GM12875 (cell line): ENCODE measurements around the gene MBOAT2.

Experiments
- H3K4me3 ChIP-seq: one replicate; pipeline ENCODE4 v1.5.1; 2011; ENCODE audit warnings: low read depth, low read length, control low read depth
- TF ChIP-seq, protein P1 (sequence below): IDR thresholded peaks from 2 replicates; pipeline ENCODE4 v1.5.1; 2011; ENCODE audit warnings: low read depth, mild to moderate bottlenecking, control low read depth, inconsistent platforms, low read length, moderate library complexity, borderline replicate concordance; ENCODE audit not compliant: insufficient read depth

Gene MBOAT2

DNA sequence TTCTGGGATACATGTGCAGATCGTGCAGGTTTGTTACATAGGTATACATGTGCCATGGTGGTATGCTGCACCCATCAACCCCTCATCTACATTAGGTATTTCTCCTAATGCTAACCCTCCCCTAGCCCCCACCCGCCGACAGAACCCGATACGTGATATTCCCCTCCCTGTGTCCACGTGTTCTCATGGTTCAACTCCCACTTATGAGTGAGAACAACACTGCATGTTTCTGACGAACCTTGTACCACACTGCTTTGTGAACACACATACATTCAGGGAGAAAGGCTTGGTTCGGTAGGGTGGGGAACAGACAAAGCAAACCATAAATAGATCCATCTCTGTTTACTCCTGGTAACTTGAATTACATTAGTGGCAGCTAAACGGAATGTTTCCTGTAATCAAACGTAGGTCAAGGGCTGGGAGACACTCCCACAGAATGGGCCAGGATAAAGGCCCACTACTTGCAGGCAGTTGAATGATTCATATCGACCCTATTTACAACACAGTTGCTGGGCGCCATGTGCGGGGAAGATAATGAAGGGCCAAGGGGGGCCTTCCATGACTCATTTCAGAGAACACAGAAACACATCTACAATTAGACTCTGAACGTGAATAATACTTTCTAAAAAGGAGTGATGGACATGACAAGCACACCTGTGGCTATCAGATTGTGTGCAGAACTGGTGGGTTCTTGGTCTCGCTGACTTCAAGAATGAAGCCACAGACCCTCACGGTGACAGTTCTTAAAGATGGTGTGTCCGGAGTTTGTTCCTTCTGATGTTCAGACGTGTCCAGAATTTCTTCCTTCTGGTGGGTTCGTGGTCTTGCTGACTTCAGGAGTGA is 109.3 kb downstream of the MBOAT2 start:
- H3K4me3 ChIP-seq: no peak overlapping the region
- TF ChIP-seq, protein P1, sequence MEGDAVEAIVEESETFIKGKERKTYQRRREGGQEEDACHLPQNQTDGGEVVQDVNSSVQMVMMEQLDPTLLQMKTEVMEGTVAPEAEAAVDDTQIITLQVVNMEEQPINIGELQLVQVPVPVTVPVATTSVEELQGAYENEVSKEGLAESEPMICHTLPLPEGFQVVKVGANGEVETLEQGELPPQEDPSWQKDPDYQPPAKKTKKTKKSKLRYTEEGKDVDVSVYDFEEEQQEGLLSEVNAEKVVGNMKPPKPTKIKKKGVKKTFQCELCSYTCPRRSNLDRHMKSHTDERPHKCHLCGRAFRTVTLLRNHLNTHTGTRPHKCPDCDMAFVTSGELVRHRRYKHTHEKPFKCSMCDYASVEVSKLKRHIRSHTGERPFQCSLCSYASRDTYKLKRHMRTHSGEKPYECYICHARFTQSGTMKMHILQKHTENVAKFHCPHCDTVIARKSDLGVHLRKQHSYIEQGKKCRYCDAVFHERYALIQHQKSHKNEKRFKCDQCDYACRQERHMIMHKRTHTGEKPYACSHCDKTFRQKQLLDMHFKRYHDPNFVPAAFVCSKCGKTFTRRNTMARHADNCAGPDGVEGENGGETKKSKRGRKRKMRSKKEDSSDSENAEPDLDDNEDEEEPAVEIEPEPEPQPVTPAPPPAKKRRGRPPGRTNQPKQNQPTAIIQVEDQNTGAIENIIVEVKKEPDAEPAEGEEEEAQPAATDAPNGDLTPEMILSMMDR: no peak

DNA sequence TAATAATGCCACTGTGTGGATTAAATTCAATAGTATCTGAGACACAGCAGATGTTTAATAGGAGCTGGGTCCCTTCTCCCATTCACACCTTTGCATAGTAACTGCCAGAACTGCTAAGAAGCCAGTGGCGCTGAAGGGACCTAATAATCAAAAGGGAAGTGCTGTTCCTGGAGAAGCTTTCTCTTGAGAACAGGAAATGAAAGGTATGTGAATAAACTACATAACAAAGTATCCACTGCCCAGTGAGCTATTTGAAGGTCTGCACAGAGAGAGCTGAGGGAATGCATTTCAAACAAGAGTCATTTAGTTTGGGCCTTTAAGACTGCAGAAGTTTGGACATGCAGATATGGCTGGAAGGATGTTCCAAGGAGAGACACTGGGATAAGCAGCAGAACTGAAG is 110.0 kb downstream of the MBOAT2 start:
- TF ChIP-seq, protein P1: no peak
- no peak overlapping the region for H3K4me3 ChIP-seq

DNA sequence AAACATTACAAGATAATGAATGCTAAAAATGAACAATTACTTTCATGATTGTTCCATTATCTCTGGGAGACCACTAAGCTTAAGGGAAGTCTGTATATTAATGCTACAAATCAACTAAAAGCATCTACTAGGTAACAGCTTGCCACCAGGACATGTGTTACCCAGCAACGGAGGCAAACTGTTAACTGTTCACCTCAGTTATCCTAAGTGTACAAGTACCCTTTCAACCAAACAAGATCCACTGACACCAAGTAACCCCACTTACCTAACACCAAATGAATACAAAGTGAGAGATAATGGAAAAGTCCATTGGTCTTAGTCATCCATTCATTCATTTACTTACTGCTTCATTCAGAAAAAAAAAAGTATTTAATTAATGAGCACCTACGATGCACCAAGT is 111.4 kb downstream of the MBOAT2 start:
- TF ChIP-seq, protein P1: no peak

DNA sequence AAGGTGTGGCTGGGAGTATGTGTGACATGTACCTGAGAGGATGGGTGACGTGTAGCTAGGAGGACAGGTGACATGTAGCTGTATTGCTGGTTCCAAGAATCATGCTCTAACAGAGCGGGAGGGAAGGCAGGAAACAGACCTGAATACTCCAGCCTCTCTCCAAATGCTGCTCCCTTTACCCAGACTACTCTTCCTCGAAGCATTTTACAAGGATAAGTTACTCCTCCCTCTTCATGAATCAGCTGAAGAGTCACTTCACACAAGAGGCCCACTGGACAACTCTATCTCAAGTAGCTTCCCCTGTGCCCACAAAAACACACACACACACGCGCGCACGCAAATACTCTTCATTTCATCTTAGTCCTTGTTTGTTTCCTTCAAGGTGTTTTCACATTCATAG is 113.5 kb downstream of the MBOAT2 start:
- H3K4me3 ChIP-seq: no peak overlapping the region
- TF ChIP-seq, protein P1: no peak

More for the DNA sequence above, 111.4 kb downstream of the MBOAT2 start:
- no peak overlapping the region for H3K4me3 ChIP-seq

DNA sequence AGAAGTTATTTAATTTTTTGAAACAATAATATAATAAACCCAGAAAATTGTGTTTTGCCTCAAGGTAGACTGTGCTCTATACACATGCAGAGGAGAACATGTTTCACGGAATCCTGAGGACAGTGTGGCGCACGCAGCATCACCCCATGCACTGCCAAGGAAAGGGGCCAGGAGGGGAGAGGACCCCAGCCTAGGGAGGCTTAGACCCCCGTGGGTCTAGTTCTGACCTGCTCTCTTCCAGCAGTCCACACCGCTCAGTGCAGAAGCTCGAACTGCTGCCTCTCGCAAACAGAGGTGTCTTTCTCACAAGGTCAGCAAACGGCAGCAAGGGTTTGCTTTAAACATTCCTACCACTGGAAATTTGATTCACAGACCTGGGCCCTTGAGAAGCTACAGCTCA is 114.5 kb downstream of the MBOAT2 start:
- H3K4me3 ChIP-seq: no peak overlapping the region
- TF ChIP-seq, protein P1: no peak

DNA sequence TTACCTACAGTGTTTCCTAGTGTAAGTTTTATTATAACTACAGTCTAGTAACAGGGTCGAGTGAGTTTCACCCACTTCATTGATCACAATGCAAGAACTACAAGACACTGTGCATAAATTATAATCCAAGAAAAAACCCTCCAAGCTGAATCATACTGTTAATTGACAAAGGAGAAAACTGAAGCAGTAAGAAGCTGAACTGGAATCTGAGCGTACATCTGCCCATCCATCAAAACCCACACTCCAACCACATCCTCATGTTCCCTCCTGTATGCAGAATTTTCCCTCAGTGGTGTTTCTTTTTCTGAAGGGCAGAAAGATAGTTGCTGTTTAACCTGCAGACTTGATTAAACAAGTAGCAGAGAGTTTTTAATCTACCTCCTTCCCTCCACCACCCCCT is 116.6 kb downstream of the MBOAT2 start:
- TF ChIP-seq, protein P1: no peak
- H3K4me3 ChIP-seq: no peak overlapping the region

DNA sequence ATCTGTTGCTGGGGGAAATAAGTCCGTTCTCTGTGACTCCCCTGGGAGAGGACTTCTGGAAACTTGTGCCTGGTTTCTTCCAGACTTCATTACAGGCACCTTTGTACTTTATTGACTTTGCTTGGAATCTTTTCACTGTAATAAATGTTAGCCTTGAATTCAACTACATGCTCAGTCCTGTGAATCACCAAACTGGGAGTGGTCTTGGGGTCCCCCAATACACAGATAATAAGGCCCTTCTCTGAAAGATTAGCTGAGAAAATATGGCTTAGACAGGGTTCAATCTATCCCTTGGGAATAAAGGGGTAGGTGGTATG is 117.3 kb downstream of the MBOAT2 start:
- TF ChIP-seq, protein P1: no peak

More for the DNA sequence above, 117.3 kb downstream of the MBOAT2 start:
- H3K4me3 ChIP-seq: no peak overlapping the region
